Stimulated activated CD8-positive, alpha-beta memory T cell treated with anti-CD3 and anti-CD28 coated beads, Interleukin-4, amount 100 ng/mL, for 1 hour (primary cell): ENCODE data around the gene GRIN2C.

Source experiments
- DNase-seq, 2 donors: peaks; one replicate each; pipeline ENCODE4 v3.0.0-alpha.2; 2020; ENCODE audit warnings: low read depth in 2 of 2, low spot score in 1 of 2

The GRIN2C gene

DNA sequence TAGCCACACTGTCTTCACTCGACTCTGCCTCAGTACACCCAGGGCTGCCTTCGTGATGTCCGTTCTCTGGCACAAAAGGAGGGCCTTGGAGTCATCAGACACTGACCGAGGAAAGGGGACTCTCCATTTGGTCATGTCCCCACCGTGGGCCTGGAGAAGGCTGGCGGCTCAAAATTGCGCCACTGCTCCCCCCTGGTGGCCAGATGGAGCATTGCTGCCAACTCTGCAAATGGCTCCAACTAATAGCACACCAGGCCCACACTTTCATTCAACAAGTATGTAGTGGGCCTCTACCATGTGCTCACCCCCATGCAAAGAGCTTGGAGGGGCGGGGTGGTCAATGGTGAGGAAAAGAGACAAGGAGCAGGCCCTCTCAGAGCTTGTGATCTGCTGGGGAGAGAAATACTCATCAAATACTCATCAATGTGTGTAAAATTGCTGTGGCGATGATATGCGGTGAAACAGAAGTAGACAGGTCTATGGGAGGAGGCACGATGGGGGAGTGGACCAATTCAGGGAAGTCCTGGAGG, 5.2 kb upstream of the GRIN2C start:
- DNase-seq = peak; percentile 42 to 46

DNA sequence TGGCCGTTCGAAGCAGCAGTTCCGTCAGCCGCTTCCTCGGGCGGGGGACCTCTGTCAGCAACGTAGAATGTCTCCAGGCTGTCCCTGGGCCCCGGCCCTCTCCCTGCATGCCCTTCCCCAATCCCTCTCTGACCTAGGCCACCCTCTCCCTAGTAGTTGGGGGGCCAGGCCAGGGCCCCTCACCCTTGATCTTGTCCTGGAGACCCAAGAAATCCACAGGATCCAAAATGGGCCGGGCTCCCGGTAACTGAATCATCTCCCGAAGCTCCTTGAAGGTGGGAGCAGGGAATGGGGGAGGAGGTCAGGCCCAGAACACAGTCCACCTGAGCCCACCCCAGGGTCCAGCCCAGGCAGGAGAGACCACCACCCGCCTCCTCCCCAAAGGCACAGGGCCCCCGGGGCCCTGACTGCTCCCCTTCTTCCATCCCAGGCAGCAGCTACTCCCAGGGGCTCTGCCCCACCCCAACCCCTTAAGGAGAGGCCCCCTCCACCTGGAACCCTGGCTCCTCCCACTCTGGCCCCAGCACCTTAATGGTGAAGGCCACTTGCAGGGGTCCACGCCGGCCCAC, 4.7 kb upstream of the GRIN2C start:
- no peak for DNase-seq

DNA sequence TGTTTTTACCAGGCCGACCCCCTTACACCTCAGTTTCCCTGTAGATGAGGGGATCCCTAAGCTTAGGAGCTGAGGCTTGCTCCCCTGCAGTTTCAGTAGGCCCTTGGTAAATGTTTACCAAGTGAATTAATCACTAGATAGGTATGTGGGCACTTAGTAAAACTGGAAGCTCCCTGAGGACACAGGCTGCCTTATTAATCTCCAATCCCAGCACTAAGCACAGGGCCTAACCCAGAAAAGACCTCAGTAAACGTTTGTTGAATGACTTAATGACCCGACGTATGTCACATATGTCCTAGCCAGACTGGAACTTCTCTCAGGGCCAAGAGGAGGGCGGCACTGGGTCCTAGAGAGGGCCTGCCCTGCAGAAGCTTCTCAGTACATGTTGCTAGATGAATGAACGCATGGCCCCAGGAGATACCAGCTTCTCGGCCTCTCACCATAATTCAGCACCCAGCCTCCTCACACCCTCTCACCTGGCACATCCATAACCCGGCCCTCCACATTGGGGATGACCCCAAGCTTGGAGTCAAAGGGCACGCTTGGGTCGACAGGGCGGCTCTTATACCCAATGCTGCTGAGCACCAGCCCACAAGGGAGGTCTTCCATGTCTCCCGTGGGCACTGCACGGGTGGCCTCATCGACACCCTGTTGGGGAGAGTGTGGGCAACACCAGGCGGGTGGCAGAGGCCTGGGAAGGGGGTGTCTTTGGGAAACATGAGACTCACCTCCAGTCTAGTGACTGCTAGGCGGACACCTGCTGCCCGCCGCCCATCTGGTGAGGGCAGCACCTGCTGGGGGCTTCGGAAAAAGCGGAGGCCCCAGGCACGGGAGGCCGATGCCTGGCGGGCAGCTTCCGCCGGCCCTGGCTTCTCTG, 4.0 kb upstream of the GRIN2C start:
- no peak for DNase-seq

DNA sequence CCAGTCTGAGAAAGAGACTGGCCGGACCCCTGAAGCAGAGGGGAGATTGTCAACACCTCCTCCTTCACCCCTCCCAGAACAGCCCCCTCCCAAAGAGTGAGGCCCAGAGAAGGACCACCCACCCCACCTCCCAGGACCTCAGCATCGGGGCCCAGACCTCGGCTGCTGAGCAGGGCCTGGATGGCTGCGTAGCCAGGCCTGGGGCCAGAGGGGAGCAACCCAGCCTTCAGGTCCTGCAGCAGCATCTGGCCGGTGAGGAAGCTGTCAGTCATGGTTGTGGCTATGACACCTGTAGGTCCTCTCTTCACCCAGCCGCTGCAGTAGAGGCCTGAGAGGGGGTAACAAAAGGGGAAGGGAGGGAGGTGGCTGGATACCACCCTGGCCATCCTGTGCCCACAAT, 3.2 kb upstream of the GRIN2C start:
- no peak for DNase-seq

DNA sequence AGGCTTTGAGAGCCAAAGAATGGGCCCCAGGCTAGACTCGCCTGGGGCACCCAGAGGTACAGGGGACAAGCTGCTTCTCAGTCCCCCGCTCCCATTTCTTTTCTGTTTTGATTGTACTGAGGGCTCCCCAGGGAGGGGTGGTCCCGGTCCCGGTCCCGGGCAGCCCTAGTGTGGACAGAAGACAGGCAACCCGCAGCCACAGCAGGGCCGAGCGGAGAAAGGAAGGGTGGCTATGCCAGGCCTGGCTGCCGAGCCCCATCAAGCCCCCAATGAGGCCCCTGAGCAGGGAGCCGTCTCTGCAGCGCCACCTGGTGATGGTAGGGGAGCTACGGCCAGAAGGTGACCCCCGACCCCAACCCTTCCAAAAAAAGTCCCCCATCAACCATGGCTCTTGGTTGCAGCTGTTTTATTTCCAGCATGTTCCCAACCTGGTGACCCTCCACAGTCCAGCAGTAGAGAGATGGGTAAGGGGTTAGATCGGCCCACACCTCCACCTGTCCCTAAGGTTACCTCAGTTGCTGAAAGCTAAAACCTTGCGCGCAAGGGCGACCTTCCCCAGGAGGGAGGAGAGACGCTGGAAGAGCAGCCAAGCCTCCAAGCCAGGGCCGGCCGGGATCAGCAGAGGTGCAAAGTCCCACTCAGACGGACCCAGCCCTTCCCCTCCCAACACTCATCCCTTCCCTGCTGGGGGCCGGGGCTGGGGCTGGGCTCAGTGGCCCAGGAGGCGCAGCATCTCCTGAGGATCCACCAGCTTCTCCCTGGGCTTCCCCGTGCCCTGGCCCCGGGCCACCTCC, 2.6 kb upstream of the GRIN2C start:
- peak; percentile 17 to 48 for DNase-seq

DNA sequence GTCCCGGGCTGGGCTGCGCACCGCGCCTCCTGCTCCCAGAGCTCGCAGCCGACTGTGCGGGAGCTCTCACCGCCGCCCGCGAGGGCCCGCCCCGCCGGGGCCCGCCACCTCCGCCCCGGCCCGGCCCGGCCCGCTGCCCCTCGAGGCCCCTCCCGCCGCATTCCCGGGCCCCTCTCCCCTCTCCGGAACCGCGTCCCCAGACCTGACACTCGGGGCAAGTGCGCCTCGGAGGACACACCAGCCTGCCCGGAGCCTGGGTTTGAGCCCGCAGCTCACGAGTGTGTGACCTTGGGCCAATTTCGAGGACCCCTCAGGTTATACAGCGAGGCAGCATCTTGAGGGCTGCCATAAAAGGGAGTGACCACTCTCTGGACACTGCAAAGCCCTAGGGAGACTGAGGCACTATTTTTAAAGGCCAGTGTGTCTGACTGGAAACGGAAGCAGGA, 2.0 kb upstream of the GRIN2C start:
- no peak for DNase-seq

DNA sequence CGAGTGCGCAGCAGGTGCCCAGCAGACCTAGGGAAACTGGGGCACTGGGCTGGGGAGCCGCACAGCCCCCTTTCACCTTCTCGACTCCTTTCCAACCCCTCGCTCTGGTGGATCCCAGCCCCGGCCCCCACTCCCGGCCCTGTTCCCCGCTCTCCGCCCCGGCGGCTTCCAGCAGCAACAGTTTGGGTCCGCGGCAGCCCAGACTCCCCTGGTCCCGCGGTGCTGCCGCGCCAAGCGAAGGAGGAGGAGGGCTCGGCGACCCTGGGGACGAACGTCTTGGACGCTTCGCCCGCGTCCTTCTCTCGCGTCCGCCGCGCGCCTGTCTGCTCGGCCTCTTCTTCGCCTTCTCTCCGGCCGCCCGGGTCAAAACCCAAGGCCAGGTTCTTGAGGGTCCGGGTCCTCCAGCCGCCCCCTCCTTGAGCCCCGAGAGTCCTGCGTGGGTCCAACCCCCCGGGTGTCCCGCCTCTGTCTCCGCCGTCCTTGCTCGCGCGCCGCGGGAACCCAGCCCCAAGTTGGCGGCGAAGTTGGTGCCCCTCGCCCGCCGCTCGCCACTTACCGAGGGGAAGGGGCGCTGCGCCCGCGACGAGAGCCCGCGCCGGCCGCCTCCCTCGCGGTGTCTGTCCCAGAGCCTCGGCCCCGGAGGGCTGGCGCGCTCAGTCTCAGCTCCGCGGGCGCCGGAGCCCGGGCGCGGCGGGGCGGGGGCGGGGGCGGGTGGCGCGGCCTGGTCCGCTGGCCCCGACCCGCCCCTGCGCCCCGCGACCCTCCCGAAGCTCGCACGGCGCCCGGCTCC, 1.4 kb upstream of the GRIN2C start:
- DNase-seq = no peak

DNA sequence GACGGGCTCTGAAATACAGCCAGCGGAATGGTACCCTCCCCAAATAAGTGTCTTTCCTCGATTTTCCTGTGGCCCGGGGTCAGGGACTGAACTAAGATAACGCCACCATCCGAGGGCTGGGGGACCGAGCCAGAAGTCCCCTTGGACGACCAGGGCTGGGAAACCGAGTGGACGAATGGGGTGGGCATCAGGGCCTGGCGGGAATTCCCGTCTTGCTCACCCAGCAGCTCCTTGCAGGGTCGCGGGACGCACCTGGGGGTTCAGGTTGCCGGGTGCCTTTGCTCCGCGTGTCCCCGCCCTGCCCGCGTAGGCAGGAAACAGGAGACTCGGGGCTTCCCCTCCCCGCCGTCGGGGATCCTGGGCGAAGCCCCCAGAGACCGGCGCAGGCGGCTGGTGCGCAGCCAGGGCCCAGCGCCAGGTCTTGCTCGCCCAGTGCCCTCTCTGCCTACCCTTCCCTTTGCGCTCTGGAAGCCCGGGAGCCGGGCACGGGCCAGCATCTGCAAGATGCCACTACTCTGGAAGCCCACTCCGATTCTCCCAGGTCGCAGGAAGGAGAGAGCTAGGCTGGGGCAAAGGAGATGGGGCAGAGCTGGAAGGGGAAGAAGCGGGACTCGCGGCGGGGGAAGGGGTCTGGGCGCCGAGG, 665 bp upstream of the GRIN2C start:
- DNase-seq = no peak

DNA sequence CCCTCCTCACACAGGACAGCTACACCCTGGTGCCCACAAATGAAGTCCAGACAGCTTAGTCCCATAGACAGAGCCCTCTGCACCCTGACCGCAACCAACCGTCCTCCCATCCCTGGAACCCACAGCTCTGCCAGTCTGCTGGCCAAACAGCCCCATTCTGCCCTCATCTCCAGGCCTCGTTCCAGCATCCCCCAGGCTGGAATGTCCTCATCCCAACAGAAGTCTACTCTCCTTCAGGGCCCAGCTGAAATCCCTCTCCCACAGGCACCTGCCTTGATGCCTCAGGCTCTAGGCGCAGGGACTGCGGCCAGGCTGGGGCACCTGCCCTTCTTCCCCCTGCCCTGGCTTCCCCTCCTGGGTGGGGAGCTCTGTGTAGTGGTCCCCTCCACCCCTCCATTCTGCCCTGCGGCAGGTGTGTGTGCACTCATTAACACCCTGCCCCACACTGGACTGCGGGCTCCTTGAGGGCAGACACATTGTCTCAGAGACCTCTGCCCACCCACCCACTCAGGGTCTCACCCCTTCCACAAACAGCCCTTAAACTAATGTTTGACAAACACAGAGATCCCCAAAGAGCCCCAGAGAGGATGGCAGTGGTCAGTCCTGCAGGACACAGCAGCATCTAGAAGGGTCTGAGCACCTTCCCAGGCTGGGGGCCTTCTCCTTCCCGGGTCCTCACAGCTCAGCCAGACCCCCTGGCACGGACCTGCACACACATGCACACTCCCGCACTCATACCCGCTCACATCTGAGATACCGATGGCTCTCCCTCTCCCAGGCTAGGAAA, 820 bp downstream of the GRIN2C start:
- no peak for DNase-seq

DNA sequence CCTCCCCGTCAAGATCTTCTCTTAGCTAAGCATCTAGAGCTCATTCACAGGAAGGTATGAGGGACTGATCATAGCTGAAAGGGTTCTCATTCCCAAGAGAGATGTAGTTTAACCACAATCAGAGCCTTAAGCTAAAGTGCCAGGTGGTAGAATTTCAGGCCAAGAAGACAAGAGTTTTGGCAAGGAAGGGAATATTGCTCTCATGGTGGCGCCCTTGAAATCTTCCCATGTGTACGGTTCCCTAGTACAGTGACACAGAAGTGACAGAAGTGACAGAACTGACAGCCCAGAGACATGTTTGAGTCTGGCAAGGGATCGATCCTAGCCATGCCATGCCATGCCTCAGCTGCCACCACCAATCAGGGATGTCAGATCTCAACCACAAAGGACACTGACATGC, 2.5 kb downstream of the GRIN2C start:
- DNase-seq = no peak

DNA sequence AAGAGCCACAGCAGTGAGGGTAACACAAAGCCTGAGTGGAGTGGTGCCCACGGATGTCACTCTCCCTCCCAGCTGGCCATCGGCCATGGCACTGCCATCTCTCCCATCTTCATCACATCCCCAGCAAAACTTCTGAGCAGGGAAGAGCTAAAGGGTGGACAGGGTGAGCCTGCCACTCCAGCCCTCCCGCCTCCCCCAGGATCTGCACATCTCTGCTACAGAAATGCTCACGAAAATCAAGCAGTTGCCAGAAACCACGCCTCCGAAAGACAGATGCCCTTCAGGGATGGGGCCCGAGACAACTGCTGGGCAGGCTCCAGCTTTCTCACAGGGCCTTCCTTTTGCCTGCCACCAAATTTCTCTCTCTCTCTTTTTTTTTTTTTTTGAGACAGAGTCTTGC, 3.6 kb downstream of the GRIN2C start:
- no peak for DNase-seq

DNA sequence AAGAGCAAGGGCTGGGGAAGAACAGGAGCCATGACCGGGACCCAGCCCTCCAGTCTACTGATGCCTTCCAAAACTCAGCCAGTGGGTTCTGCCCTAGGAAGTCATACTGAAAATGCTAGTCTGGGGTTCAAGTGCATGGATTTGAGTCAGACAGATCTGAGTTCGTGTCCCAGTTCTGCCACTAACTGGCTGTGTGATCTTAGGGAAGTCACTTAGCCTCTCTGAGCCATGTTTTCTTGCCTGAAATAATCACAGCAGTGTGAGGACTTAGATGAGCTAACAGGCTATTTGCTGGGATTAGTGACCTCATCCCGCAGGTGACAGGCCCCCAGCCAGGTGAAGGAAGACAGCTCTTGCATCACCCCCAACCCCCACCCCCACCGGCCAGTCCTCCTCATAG, 4.4 kb downstream of the GRIN2C start:
- no peak for DNase-seq

DNA sequence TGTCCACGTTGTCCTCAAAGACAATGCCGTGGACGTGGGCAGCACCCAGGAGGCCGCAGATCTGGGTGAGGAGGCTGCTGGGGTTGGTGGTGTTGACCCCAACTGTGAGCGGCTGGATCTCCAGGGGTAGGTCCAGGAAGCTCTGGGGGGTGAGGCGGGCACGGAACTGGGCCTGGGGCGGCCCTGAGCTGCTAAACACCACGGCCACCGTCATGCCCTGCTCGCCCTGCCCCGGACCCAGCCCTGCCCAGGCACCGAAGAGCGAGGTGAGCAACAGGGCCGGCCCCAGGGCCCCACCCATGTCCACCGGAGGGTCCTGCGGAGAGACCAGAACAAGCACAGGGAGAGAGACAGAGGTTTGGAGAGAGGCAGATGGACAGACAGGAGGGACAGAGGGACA, 4.9 kb downstream of the GRIN2C start:
- DNase-seq = no peak

DNA sequence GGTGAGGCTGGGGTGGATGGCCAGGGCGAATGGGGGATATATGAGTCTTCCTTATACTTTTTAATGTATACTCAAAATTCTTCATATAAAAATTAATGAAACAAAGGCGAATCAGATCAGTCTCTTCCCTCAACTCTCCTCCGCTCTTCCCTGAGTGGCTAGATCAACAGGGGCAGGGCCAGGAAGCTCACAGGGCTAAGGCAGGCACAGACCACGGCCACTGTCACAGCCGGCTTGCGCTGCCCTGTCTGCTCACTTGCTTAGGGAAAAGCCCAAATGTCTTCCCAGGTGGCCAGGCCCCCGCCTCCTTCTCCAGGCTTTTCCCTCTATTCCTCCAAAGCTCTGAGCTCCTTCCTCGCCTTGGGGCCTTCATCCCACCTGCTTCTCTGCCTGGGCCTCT, 6.0 kb downstream of the GRIN2C start:
- no peak for DNase-seq

DNA sequence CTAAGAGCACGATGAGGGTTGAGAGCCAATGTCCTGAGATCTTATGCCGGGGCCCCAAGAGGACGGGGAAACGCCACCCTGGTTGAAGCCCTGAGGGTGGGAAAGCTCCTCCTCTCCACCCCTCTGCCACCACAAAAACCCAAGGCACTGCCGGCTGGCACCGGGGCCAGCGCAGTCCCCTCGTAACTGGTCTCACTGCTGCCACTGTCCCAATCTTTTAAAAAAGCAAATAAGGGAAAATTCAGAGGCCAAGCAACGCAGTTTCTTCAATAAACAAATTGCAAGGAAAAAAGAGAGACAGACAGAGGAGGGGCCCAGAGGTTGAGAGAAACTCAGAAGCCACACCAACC, 6.7 kb downstream of the GRIN2C start:
- DNase-seq = no peak

DNA sequence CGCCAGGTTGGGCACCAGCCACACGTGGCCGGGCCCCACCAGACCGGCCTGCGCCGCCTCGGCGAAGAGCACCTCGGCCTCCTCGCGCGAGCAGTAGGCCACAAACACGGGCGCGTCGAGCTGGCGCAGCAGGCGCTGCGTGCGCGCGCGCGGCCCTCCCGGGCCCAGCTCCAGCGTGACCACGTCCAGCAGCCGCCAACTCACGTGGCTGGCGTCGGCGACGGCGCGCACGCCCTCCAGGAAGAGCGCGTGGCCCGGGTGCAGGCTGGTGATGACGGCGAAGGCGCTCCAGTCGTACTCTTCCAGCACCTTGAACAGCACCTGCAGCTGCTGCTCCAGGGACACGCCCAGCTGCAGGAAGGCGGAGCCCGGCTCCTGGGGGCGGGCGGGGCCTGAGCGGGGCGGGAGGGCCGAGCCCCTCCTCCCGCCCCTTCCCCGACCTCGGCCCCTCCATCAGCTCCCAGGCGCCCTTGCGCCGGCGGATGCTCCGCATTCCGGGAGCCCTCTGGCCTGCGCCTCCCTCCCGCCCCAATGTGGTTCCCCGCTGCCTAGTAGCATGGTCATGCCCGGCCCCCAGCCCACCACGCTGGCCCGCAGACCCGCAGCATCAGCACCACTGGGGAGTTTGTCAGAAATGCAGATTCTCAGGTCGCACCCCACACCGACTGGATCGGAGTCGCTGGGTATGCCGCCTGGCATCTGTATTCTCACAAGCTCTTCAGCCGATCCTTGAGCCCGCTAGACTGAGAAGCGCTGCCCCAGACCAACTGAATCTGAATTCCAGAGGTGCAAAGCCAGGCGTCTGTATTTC, 7.2 kb downstream of the GRIN2C start:
- no peak for DNase-seq

DNA sequence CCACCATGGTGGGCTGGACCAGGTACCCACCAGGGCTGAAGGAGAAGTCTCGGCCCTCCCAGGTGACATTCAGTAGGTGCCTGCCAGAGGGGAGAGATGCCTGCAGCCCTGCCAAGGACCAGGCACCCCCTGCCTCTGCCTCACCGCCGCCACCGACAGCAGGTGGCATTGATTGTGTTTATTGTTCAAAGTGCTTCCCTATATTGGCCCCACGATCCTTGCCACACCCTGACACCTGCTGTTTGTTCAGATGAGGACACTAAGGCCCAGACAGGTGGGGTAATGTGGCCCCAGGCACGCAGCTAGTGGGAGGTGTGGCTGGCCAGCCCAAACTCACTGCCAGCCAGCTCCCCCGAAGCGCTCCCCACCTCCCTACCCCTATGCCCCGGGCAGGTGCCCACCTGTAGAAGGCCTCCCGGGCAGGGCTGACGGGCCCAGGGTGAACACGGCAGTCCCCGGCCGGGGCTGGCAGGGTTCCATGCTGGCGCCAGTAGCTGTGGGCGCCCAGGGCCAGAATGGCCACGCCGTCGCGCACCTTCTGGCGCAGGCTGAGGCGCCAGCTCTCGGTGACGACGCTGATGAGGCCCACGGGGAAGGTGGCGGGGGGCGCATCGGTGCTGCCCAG, 8.0 kb downstream of the GRIN2C start:
- DNase-seq = no peak

DNA sequence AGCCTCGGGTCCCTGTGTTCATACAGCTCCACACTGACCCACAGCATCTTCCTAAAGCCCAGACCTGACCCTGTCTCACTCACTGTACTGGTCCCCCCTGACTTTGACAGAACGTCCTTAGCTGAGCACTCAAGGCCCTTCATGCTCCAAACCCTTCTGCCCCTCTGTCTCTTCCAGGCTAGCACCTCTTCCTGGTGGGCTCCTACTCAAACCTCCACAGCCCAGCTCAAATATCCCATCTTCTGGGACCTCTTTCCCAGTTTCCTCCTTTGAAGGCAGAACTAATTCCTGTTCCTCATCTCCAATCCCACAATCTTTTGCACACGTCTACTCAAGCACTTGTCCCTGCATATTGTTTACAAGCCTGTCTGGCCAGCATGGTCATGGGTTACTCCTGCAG, 8.8 kb downstream of the GRIN2C start:
- DNase-seq = no peak

DNA sequence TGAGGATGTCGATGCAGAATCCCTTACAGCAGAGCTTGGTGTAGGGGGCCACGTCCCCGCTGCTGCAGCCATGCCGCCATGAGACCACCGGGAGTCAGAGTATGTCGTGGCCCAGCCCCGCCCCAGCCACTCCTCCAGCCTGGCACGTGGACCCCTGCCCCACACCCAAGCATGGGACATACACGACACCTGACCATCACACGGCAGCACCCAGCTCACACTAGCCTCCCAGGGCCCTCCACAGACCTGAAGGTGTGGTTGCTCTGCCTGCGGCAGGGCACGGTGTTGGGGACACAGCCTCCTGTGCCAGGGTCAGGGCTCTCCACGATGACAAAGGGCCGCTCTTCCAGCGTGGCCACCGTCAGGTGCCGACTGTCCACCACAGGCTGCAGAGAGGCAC, 9.4 kb downstream of the GRIN2C start:
- DNase-seq = no peak
